ENCODE results near the gene SLC25A27. TPM values are rescaled to one million over a fixed set of nuclear protein-coding genes. Genes with fewer than 3 reads are reported as not detected.
"Not testable (repeated sequence)": the region's sequence is repeated elsewhere in the genome, so short reads cannot be mapped to it uniquely, and the experiment has no call there.

Gene SLC25A27
- 1.5 TPM for polyA plus RNA-seq (2013, experiment 1 of 2; ENCODE audit: insufficient read length)
- polyA plus RNA-seq (2013, experiment 2 of 2; ENCODE audit: insufficient read length), result 1.2 TPM

- peak; percentile 72 for DNase-seq
Observed at GRCh38 chr6:46652603-46653438, at the start of gene SLC25A27, which contains the start of gene CYP39A1. TSS of gene SLC25A27 (plus strand) at chr6:46652975. CDS start at chr6:46653193, 218 bp downstream. TSS of gene CYP39A1 (minus strand) at chr6:46652818. CDS start at chr6:46652582, 236 bp downstream.

- DNase-seq, result no peak
Observed at GRCh38 chr6:46605091-46605797, 47.5 kb upstream of the SLC25A27 start.

GRCh38 chr6:46606338-46606737 is 46.4 kb upstream of the SLC25A27 start:
- DNase-seq, result no peak

GRCh38 chr6:46610862-46611553 is 41.8 kb upstream of the SLC25A27 start:
- no peak for DNase-seq

- no peak for DNase-seq
Observed at GRCh38 chr6:46612645-46613044, 40.1 kb upstream of the SLC25A27 start.

- DNase-seq, result no peak
Observed at GRCh38 chr6:46618726-46619125, 34.0 kb upstream of the SLC25A27 start.

- DNase-seq, result peak; percentile 17
Observed at GRCh38 chr6:46626228-46626909, 26.4 kb upstream of the SLC25A27 start.

GRCh38 chr6:46626976-46627375 is 25.8 kb upstream of the SLC25A27 start:
- DNase-seq, result no peak

- no peak for DNase-seq
Observed at GRCh38 chr6:46628498-46628897, 24.3 kb upstream of the SLC25A27 start.

GRCh38 chr6:46628976-46629375 is 23.8 kb upstream of the SLC25A27 start:
- no peak for DNase-seq

- no peak for DNase-seq
Observed at GRCh38 chr6:46629691-46630090, 23.1 kb upstream of the SLC25A27 start.

GRCh38 chr6:46632053-46632452 is 20.7 kb upstream of the SLC25A27 start:
- no peak for DNase-seq

GRCh38 chr6:46635462-46635861 is 17.3 kb upstream of the SLC25A27 start:
- DNase-seq, result no peak

GRCh38 chr6:46637145-46637544 is 15.6 kb upstream of the SLC25A27 start:
- peak; percentile 31 for DNase-seq

GRCh38 chr6:46637933-46638332 is 14.8 kb upstream of the SLC25A27 start:
- DNase-seq, result no peak

GRCh38 chr6:46638650-46639049 is 14.1 kb upstream of the SLC25A27 start:
- DNase-seq, result no peak

GRCh38 chr6:46642928-46643751 is 9.6 kb upstream of the SLC25A27 start:
- no peak for DNase-seq

GRCh38 chr6:46645265-46645664 is 7.5 kb upstream of the SLC25A27 start:
- DNase-seq, result no peak

GRCh38 chr6:46648108-46648507 is 4.7 kb upstream of the SLC25A27 start:
- not testable (repeated sequence) for DNase-seq

GRCh38 chr6:46648869-46649492 is 3.8 kb upstream of the SLC25A27 start:
- no peak for DNase-seq

- no peak for DNase-seq
Observed at GRCh38 chr6:46651006-46651405, 1.8 kb upstream of the SLC25A27 start.

All from fibroblast of skin of abdomen (primary cell).